GM12891 (cell line): ENCODE measurements around the gene ARL8A.
"Not testable (repeated sequence)": the region's sequence is repeated elsewhere in the genome, so short reads cannot be mapped to it uniquely, and the experiment has no call there.

Source experiments
- DNase-seq: peaks from one replicate; pipeline ENCODE4 v3.0.0; 2011; ENCODE audit warnings: low spot score; ENCODE audit not compliant: insufficient read length
- FAIRE-seq: peaks from 2 replicates; lab custom pipeline; 2011; peaks lifted over from hg19 to GRCh38; lab: Jason Lieb, UNC
- PAX5 ChIP-seq: IDR thresholded peaks from 2 replicates; pipeline ENCODE4 v1.6.1; 2011; ENCODE audit warnings: low read length, moderate library complexity, mild to moderate bottlenecking; ENCODE audit not compliant: insufficient read depth, severe bottlenecking
- POLR2A ChIP-seq: IDR thresholded peaks from 2 replicates; pipeline ENCODE4 v1.6.1; 2011; ENCODE audit warnings: low read depth, low read length, control low read depth
- POLR2AphosphoS5 ChIP-seq: IDR thresholded peaks from 2 replicates; pipeline ENCODE4 v1.6.1; 2011; ENCODE audit warnings: low read depth, low read length, control low read depth
- POU2F2 ChIP-seq: IDR thresholded peaks from 2 replicates; pipeline ENCODE4 v1.6.1; 2011; ENCODE audit warnings: low read depth, mild to moderate bottlenecking, control low read depth, low read length, moderate library complexity
- SPI1 ChIP-seq: IDR thresholded peaks from 2 replicates; pipeline ENCODE4 v1.6.1; 2011; ENCODE audit warnings: low read depth, low read length, control low read depth
- TAF1 ChIP-seq: IDR thresholded peaks from 2 replicates; pipeline ENCODE4 v1.6.1; 2011; ENCODE audit warnings: low read depth, low read length, control low read depth

Gene ARL8A

DNA sequence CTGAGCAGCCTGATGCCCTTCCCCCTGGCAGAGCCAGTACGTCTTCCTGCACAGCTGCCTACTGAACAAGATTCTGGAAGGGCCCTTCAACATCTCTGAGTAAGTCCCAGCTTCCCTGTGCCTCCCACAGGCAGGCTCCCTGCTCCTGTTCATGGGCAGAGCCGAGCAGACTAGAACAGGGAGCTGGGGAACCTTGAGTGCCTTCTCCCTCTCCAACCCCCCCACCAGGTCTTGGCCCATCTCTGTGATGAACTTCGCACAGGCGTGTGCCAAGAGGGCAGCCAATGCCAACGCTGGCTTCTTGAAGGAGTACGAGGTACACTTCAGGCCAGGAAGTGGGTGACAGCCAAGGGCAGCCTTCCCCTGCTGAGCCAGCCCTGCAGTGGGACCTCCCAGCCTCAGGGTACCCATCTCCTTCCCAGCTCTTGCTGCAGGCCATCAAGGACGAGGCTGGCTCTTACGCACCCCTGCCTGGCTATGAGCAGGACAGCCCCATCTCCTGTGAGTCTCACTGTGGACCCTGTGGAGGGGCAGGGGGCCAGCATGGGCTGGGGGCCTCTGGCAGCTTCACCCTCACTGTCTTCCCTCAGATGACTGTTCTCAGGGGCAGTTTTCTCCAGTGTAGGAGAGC lies 42.6 kb upstream of the ARL8A start:
- DNase-seq (no peak), FAIRE-seq (no peak)
- TF ChIP-seq POLR2A (no peak), POU2F2 (no peak), SPI1 (no peak), PAX5 (no peak), POLR2AphosphoS5 (no peak), TAF1 (no peak)

DNA sequence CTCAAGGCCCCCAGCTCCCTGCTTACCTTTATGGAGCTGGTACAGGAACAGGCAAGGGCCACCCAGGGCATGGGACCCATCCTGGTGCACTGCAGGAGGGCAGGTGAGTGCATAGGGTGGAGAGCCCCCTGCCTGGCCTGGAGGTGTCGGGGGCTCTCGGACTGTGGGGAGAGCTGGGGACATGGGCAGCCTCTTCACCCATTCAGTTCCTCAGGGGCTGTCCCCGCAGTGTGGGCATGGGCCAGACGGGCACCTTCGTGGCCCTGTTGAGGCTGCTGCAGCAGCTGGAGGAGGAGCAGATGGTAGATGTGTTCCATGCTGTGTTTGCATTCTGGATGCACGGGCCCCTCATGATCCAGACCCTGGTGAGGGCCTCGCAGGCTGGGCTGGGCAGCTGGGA lies 41.8 kb upstream of the ARL8A start:
- FAIRE-seq (no peak), DNase-seq (no peak)
- TF ChIP-seq TAF1 (no peak), POLR2A (no peak), POLR2AphosphoS5 (no peak), POU2F2 (no peak), SPI1 (no peak), PAX5 (no peak)

- TF ChIP-seq TAF1 (no peak), POLR2AphosphoS5 (no peak), POLR2A (no peak), POU2F2 (no peak), PAX5 (no peak), SPI1 (no peak)
- FAIRE-seq (peak; percentile 87), DNase-seq (no peak)
Measured at GRCh38 chr1:202184750-202185460, 40.4 kb upstream of the ARL8A start.

GRCh38 chr1:202182040-202182877 lies 37.7 kb upstream of the ARL8A start:
- no peak for FAIRE-seq
- DNase-seq = no peak

GRCh38 chr1:202181586-202181985 lies 37.0 kb upstream of the ARL8A start:
- DNase-seq (no peak), FAIRE-seq (no peak)
- TF ChIP-seq POLR2A (no peak), TAF1 (no peak), POU2F2 (no peak)

More at GRCh38 chr1:202182040-202182877, 37.7 kb upstream of the ARL8A start:
- no peak for TF ChIP-seq TAF1
- TF ChIP-seq SPI1 = no peak
- TF ChIP-seq PAX5 = no peak
- no peak for TF ChIP-seq POLR2A
- TF ChIP-seq POU2F2 = no peak

DNA sequence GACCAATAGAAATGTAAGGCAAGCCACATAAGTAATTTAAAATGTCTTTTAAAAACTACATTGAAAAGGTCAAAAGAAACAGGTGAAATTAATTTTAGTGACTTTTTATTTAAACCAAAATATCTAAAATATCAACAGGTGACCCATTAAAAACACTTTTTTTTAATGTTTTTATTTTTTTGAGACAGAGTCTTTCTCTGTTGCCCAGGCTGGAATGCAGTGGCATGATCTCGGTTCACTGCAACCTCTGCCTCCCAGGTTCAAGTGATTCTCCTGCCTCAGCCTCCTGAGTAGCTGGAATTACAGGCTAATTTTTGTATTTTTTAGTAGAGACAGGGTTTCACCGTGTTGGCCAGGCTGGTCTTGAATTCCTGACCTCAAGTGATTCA lies 36.2 kb upstream of the ARL8A start:
- DNase-seq, FAIRE-seq: not testable (repeated sequence)

DNA sequence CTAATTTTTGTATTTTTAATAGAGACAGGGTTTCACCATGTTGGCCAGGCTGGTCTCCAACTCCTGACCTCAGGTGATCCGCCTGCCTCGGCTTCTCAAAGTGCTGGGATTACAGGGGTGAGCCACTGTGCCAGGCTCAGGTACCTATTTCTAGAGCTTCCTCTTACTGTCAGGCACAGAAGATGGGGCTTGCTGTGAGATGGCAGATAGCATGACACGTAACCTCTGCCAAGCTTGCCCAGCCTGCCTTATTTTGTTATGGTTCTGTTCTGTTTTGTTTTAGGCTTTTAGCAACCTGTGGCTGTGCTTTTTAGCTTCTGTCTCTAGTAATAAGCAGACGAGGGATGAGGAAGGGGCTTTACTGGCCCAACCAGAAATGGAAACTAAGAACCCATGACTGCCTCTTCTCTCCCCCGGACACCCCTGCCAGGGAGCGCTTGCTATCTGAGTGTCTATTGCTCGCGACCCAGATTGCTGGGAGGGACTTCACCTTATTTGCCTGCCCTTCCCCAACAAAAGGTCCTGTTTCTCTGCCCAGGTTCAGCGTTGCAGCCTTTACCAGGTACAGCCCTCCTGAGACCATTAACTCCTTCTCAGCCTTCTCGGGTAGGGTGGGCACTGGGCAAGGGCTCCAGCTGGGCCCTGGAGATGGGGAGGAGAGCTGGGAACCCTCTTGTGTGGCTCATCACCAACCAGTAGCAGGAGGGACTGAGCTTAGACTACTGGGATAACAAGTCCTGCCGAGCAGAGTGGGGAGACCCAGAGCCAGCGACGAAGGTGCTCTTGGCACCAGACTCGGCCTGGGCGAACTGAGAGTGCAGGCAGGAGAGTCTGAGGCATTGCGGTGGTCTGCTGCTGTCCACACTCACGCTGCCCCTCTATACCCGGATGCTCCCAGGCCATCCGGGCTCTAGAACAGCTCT lies 35.6 kb upstream of the ARL8A start:
- no peak for DNase-seq
- no peak for TF ChIP-seq TAF1
- TF ChIP-seq POU2F2 = no peak
- no peak for TF ChIP-seq POLR2A
- TF ChIP-seq POLR2AphosphoS5 = no peak
- no peak for TF ChIP-seq PAX5
- TF ChIP-seq SPI1 = no peak
- peak; percentile 51 for FAIRE-seq

DNA sequence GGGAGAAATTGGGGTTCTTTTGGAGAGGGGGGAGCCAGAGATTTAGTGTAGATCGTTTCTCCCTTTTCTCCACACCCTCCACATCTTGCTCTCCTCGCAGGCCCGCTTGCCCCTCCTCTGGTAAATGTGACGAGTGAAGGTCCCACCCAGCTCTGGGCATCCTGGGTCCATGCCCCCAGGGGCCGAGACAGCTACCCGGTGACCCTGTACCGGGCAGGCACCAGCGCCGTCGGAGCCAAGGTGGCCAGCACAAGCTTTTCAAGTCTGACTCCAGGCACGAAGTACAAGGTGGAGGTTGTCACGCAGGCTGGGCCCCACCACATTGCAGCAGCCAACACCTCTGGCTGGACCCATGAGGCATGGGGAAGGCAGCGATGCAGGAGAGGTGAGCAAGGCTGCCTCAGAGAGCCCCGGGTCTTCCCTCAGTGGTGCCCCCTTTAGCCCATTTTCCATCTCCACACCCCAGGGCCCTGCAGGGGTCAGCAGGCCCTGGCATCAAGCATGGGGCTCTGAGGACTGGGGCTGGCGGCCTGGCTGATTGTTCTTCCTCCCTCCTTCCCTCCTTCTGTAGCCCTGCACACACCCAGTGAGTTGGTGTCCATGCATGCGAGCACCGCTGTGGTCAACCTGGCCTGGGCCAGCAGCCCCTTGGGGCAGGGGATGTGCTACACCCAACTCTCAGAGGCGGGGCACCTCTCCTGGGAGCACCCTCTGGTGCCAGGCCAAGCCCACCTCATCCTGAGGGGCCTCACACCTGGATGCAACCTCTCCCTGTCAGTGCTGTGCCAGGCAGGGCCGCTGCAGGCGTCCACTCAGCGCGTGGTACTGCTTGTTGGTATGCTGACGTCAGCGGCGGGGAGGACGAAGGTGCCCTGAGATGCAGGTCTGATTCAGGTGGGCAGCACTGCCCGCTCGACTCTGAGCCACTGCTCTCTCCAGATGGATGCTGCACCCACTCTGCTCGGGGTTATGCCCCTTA lies 32.7 kb upstream of the ARL8A start:
- no peak for FAIRE-seq
- no peak for TF ChIP-seq POLR2A
- TF ChIP-seq POLR2AphosphoS5 = no peak
- no peak for TF ChIP-seq POU2F2
- no peak for TF ChIP-seq SPI1
- no peak for TF ChIP-seq TAF1
- no peak for TF ChIP-seq PAX5

More for the DNA sequence above, 32.7 kb upstream of the ARL8A start:
- no peak for DNase-seq
